GM13976 (cell line): ENCODE results near the gene LRRTM4.

Source experiments
- DNase-seq: peaks from one replicate; pipeline ENCODE4 v3.0.0; 2012; ENCODE audit warnings: low spot score
- in situ Hi-C: fragments of 300-500 bp; cut with MboI; formaldehyde crosslinking; loops from one replicate; pipeline ENCODE4 v1.12.0; 2022; ENCODE audit warnings: low sequenced_read_pairs, mixed read lengths, inconsistent platforms; ENCODE audit not compliant: unreplicated experiment
- TF ChIP-seq, protein P1 (sequence below): IDR thresholded peaks from 2 replicates; pipeline ENCODE4 v1.5.1; 2012; ENCODE audit warnings: borderline replicate concordance, mild to moderate bottlenecking; ENCODE audit not compliant: insufficient read depth; ENCODE audit errors: extremely low read depth, missing control alignments, control extremely low read depth

The LRRTM4 gene

DNA sequence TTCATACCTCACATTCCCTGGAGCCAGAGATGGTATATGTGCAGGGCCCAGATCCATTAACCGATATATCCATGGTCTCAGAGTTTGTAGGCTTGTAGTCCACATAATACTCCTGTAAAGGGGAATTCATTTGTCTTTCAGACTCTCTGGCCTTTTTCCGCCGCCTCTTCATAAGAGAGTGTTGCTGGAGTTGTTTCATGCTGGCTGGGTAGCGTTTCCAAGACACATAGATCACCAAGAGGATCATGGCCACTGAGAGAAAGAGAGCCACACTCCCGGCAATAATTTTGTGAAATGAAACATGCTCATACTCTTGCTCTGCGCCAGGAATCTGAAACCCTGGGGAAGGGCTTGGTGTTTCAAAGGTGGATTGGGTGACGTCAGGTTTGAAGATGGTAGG, 3.9 kb downstream of the LRRTM4 start:
- in situ Hi-C loops: no loop called here
- TF ChIP-seq, protein P1, sequence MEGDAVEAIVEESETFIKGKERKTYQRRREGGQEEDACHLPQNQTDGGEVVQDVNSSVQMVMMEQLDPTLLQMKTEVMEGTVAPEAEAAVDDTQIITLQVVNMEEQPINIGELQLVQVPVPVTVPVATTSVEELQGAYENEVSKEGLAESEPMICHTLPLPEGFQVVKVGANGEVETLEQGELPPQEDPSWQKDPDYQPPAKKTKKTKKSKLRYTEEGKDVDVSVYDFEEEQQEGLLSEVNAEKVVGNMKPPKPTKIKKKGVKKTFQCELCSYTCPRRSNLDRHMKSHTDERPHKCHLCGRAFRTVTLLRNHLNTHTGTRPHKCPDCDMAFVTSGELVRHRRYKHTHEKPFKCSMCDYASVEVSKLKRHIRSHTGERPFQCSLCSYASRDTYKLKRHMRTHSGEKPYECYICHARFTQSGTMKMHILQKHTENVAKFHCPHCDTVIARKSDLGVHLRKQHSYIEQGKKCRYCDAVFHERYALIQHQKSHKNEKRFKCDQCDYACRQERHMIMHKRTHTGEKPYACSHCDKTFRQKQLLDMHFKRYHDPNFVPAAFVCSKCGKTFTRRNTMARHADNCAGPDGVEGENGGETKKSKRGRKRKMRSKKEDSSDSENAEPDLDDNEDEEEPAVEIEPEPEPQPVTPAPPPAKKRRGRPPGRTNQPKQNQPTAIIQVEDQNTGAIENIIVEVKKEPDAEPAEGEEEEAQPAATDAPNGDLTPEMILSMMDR: no peak
- no peak for DNase-seq

DNA sequence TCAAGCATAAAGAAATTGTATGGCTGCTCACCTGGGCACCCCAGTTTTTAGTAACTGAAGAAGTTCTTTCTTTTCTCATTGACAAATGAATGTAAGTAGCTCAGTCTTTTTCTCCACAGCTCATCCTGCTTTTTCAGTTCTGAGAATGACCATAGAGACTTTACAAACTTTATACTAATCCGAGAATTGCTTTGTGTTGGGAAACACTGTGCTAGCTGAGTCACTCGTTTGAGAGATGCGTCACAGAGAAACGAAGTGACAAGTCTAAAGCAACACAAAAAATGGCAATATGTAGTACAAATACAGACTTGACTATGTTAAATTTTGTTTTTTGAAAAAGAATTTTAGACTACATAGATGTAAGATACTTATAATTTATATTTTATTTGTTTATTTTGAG, 9.0 kb downstream of the LRRTM4 start:
- in situ Hi-C loops: no loop called here
- no peak for DNase-seq
- TF ChIP-seq, protein P1: no peak

DNA sequence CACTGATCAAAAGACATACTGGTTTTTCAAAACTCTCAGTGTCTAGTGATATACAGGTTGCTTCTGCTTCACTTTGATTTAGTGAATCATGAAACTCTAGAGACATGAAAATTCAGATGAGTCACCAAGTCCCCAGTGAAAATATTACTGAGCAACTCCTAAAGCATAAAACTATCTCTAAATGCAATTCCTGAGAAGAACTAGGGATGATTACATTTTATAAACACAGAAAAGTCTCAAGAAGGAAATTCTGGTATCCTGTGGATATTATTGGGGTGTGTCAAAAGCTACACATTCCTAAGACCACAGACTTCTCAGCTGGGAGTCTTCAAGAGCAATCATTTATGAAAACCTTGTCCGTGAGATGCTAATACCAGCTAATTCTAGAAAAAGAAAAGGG, 9.7 kb downstream of the LRRTM4 start:
- in situ Hi-C loops: no loop called here
- no peak for DNase-seq
- TF ChIP-seq, protein P1: no peak

DNA sequence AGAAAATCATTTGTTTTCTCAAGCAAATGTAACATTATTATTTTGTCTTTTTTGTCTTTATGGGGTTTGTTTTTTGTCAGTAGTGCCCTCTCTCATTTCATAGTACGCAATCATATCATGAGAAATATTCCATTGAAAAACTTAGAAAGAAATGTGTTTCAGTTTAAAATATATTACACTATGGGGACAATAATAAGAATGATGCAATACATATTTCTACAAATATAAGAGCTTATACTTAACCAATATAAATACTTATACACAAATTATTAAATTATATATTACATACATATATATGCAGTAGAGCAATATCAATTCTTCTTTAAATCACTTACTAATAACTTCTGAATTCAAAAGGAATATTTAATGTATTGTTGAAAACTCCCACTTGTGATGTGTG, 13.7 kb downstream of the LRRTM4 start:
- TF ChIP-seq, protein P1: no peak
- DNase-seq: no peak
- in situ Hi-C loops: no loop called here

DNA sequence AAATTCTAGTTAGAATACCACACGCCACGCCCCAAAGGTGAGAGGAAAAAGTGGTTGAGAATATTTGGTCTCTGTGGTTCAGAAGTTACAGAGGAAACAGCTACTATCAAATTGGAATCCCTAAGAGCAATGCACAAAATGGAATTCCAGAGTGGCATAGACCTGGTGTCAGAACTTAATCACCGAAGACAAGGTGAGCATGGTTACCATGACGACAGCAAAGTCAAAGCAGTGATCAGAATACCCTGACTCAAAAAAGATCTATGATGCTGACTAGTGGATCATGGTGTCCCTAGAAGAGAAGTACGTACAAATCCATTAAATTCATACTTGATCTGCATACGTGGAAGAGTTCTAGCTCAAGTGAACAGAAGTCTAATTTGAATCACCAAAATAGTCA, 14.5 kb downstream of the LRRTM4 start:
- TF ChIP-seq, protein P1: no peak
- DNase-seq: no peak
- in situ Hi-C loops: no loop called here

DNA sequence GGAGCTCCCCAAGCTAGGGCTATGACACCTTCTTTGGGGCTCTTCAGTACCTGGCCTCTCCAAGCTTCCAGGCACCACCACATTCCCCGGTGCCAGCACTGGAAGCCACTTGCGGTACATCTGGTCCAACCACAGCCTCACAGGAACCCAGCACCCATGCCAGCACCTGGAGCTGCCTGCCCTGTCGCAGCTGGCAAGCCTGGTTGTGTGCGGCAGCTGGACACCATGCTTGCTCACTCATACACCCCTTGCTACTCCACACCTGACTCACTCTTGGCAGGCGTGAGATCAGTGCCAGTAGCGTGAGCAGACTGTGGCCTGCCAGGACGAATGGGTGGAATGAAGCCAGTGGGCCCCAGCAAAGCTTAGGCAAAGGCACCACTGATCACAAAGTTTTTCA, 34.0 kb downstream of the LRRTM4 start:
- TF ChIP-seq, protein P1: no peak
- in situ Hi-C loops: no loop called here
- DNase-seq: no peak
